HepG2 (cell line): Measurements from ENCODE around the gene PSMC4. TPM values are rescaled to one million over a fixed set of nuclear protein-coding genes. Genes with fewer than 3 reads are reported as not detected.

ENCODE experiments used
- CREM ChIP-seq, 2 experiments: sonication (generic) in 1 of 2; formaldehyde crosslinking in 1 of 2; IDR thresholded peaks; 2 replicates each; pipeline versions ENCODE4 v1.4.0 to v1.6.1; 2016 to 2020; ENCODE audit warnings: antibody characterized with exemption in 1 of 2, mild to moderate bottlenecking in 1 of 2, missing genetic modification reagents in 1 of 2
- DMAP1 ChIP-seq: IDR thresholded peaks from 2 replicates; pipeline ENCODE4 v1.6.1; 2016
- MAFK ChIP-seq, 2 experiments: IDR thresholded peaks in 1 of 2; conservative IDR thresholded peaks in 1 of 2; 2 replicates each; pipeline ENCODE4 v1.6.1; 2011; ENCODE audit warnings: improper control_type of control experiment in 2 of 2, low read length in 2 of 2
- RARA ChIP-seq: IDR thresholded peaks from 2 replicates; pipeline ENCODE4 v1.6.1; 2016; ENCODE audit warnings: missing genetic modification reagents, missing compliant biosample characterization
- ZNF124 ChIP-seq: sonication (generic); formaldehyde crosslinking; IDR thresholded peaks from 2 replicates; pipeline ENCODE4 v1.4.0; 2020; ENCODE audit warnings: missing genetic modification reagents
- ZNF552 ChIP-seq: sonication (generic); formaldehyde crosslinking; IDR thresholded peaks from 2 replicates; pipeline ENCODE4 v1.9.0; 2022; ENCODE audit warnings: missing genetic modification reagents, mild to moderate bottlenecking, borderline replicate concordance
- ZSCAN12 ChIP-seq: sonication (generic); formaldehyde crosslinking; IDR thresholded peaks from 2 replicates; pipeline ENCODE4 v1.9.0; 2021; ENCODE audit warnings: mild to moderate bottlenecking, missing genetic modification reagents
- polyA plus RNA-seq, 8 experiments: library from polyadenylated mRNA; depleted of rRNA in 3 of 8; stranded (reverse) in 7 of 8; unstranded in 1 of 8; fragments of >200 nt; fragmentation: Illumina TruSeq in 4 of 8; extraction: Trizol in 4 of 8; gene quantifications; 2 replicates each; pipeline versions ENCODE4 v1.2.1 to v1.2.3, GENCODE V29; 2011 to 2016; ENCODE audit warnings: low read depth in 4 of 8, missing spikeins in 1 of 8, mixed read lengths in 1 of 8; ENCODE audit not compliant: insufficient read depth in 1 of 8
- total RNA-seq, 5 experiments: library from RNA; depleted of rRNA; stranded (reverse); fragments of >200 nt; fragmentation: Illumina TruSeq; extraction: Trizol; gene quantifications; 2 replicates each; pipeline ENCODE4 v1.2.3, GENCODE V29; 2016; ENCODE audit warnings: low read depth in 1 of 5
- TF ChIP-seq, protein P1 (sequence below): sonication (generic); formaldehyde crosslinking; IDR thresholded peaks from 2 replicates; pipeline ENCODE4 v1.5.1; 2020; ENCODE audit warnings: mild to moderate bottlenecking, missing genetic modification reagents, moderate library complexity
- TF ChIP-seq, protein P2 (sequence below): sonication (generic); formaldehyde crosslinking; IDR thresholded peaks from 2 replicates; pipeline ENCODE4 v1.9.0; 2021; ENCODE audit warnings: missing genetic modification reagents, borderline replicate concordance
- TF ChIP-seq, protein P3 (sequence below), 2 experiments: sonication (generic) in 1 of 2; formaldehyde crosslinking in 1 of 2; IDR thresholded peaks; 2 replicates each; pipeline versions ENCODE4 v1.4.0 to v1.6.1; 2018 to 2020; ENCODE audit warnings: missing genetic modification reagents in 2 of 2, borderline replicate concordance in 1 of 2, low read depth in 1 of 2, mild to moderate bottlenecking in 1 of 2, missing biosample characterization in 1 of 2
- TF ChIP-seq, protein P4 (sequence below): sonication (generic); formaldehyde crosslinking; IDR thresholded peaks from 2 replicates; pipeline ENCODE4 v1.4.0; 2020; ENCODE audit warnings: missing genetic modification reagents

Gene PSMC4
- total and polyA plus RNA-seq, 2 of the 13 experiments (the other 11 are each of a cell fraction or from before 2014, with no cell fraction given) = 49.9 to 160 TPM

DNA sequence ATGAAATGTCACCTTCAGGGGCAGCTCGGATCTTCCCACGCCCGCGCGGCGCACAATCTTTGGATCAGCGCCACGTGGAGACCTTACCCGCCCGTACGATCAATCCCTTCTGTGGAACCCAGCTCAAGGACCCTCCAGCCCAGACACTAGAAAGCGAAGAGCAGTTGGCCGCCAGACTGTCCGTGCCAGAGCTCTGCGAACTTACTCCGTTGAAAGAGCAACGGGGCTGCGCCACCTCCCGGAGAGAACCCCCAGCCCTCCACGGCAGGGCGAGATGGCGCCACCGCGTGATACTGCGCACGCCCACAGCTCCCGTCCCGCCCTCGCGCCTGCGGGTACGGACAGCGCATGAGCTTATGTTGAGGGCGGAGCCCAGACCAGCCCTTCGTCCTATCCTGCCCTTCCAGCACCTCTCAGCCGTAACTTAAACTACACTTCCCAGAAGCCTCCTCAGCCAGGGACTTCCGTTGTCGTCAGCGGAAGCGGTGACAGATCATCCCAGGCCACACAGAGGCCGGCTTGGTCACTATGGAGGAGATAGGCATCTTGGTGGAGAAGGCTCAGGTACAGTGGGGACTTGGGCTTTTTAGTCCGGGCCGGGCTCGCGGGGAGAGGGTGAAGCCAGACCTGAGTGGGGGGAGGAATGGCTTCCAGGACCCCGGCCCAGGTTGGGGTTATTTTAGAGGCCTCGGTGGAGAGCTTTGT is at the start of gene PSMC4 (continued):
- TF ChIP-seq, protein P1, sequence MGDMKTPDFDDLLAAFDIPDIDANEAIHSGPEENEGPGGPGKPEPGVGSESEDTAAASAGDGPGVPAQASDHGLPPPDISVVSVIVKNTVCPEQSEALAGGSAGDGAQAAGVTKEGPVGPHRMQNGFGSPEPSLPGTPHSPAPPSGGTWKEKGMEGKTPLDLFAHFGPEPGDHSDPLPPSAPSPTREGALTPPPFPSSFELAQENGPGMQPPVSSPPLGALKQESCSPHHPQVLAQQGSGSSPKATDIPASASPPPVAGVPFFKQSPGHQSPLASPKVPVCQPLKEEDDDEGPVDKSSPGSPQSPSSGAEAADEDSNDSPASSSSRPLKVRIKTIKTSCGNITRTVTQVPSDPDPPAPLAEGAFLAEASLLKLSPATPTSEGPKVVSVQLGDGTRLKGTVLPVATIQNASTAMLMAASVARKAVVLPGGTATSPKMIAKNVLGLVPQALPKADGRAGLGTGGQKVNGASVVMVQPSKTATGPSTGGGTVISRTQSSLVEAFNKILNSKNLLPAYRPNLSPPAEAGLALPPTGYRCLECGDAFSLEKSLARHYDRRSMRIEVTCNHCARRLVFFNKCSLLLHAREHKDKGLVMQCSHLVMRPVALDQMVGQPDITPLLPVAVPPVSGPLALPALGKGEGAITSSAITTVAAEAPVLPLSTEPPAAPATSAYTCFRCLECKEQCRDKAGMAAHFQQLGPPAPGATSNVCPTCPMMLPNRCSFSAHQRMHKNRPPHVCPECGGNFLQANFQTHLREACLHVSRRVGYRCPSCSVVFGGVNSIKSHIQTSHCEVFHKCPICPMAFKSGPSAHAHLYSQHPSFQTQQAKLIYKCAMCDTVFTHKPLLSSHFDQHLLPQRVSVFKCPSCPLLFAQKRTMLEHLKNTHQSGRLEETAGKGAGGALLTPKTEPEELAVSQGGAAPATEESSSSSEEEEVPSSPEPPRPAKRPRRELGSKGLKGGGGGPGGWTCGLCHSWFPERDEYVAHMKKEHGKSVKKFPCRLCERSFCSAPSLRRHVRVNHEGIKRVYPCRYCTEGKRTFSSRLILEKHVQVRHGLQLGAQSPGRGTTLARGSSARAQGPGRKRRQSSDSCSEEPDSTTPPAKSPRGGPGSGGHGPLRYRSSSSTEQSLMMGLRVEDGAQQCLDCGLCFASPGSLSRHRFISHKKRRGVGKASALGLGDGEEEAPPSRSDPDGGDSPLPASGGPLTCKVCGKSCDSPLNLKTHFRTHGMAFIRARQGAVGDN (CRISPR knock-in tag) = peak; percentile 99
- TF ChIP-seq CREM (IDR thresholded peaks at IDR 0.05) (peak; percentile 97), CREM (CRISPR knock-in tag; IDR thresholded peaks at IDR 0.05) (no peak), MAFK (conservative IDR thresholded peaks at IDR 0.05 in 1 of 2, IDR thresholded peaks at IDR 0.05 in 1 of 2; ENCODE audit: low read length in 2 of 2) (no peak), RARA (CRISPR knock-in tag) (peak; percentile 49), ZNF552 (0 out of 2 replicates have a peak, but pooled peaks have one; percentile 61), ZSCAN12 (CRISPR knock-in tag) (no peak), ZNF124 (CRISPR knock-in tag) (0 out of 2 replicates have a peak, but pooled peaks have one; percentile 9), DMAP1 (peak; percentile 83)
- TF ChIP-seq, protein P2, sequence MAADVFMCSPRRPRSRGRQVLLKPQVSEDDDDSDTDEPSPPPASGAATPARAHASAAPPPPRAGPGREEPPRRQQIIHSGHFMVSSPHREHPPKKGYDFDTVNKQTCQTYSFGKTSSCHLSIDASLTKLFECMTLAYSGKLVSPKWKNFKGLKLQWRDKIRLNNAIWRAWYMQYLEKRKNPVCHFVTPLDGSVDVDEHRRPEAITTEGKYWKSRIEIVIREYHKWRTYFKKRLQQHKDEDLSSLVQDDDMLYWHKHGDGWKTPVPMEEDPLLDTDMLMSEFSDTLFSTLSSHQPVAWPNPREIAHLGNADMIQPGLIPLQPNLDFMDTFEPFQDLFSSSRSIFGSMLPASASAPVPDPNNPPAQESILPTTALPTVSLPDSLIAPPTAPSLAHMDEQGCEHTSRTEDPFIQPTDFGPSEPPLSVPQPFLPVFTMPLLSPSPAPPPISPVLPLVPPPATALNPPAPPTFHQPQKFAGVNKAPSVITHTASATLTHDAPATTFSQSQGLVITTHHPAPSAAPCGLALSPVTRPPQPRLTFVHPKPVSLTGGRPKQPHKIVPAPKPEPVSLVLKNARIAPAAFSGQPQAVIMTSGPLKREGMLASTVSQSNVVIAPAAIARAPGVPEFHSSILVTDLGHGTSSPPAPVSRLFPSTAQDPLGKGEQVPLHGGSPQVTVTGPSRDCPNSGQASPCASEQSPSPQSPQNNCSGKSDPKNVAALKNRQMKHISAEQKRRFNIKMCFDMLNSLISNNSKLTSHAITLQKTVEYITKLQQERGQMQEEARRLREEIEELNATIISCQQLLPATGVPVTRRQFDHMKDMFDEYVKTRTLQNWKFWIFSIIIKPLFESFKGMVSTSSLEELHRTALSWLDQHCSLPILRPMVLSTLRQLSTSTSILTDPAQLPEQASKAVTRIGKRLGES (CRISPR knock-in tag) = 0 out of 2 replicates have a peak, but pooled peaks have one; percentile 9
- TF ChIP-seq, protein P3, sequence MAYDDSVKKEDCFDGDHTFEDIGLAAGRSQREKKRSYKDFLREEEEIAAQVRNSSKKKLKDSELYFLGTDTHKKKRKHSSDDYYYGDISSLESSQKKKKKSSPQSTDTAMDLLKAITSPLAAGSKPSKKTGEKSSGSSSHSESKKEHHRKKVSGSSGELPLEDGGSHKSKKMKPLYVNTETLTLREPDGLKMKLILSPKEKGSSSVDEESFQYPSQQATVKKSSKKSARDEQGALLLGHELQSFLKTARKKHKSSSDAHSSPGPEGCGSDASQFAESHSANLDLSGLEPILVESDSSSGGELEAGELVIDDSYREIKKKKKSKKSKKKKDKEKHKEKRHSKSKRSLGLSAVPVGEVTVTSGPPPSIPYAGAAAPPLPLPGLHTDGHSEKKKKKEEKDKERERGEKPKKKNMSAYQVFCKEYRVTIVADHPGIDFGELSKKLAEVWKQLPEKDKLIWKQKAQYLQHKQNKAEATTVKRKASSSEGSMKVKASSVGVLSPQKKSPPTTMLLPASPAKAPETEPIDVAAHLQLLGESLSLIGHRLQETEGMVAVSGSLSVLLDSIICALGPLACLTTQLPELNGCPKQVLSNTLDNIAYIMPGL (CRISPR knock-in tag; IDR thresholded peaks at IDR 0.05; ENCODE audit: borderline replicate concordance in 1 of 2, low read depth in 1 of 2) = peak; percentile 95 to 97
- TF ChIP-seq, protein P4, sequence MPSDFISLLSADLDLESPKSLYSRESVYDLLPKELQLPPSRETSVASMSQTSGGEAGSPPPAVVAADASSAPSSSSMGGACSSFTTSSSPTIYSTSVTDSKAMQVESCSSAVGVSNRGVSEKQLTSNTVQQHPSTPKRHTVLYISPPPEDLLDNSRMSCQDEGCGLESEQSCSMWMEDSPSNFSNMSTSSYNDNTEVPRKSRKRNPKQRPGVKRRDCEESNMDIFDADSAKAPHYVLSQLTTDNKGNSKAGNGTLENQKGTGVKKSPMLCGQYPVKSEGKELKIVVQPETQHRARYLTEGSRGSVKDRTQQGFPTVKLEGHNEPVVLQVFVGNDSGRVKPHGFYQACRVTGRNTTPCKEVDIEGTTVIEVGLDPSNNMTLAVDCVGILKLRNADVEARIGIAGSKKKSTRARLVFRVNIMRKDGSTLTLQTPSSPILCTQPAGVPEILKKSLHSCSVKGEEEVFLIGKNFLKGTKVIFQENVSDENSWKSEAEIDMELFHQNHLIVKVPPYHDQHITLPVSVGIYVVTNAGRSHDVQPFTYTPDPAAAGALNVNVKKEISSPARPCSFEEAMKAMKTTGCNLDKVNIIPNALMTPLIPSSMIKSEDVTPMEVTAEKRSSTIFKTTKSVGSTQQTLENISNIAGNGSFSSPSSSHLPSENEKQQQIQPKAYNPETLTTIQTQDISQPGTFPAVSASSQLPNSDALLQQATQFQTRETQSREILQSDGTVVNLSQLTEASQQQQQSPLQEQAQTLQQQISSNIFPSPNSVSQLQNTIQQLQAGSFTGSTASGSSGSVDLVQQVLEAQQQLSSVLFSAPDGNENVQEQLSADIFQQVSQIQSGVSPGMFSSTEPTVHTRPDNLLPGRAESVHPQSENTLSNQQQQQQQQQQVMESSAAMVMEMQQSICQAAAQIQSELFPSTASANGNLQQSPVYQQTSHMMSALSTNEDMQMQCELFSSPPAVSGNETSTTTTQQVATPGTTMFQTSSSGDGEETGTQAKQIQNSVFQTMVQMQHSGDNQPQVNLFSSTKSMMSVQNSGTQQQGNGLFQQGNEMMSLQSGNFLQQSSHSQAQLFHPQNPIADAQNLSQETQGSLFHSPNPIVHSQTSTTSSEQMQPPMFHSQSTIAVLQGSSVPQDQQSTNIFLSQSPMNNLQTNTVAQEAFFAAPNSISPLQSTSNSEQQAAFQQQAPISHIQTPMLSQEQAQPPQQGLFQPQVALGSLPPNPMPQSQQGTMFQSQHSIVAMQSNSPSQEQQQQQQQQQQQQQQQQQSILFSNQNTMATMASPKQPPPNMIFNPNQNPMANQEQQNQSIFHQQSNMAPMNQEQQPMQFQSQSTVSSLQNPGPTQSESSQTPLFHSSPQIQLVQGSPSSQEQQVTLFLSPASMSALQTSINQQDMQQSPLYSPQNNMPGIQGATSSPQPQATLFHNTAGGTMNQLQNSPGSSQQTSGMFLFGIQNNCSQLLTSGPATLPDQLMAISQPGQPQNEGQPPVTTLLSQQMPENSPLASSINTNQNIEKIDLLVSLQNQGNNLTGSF (CRISPR knock-in tag) = 0 out of 2 replicates have a peak, but pooled peaks have one; percentile 35
